SK-N-SH (cell line): Measurements from ENCODE around the gene ATF4.

Experiments
- CTCF ChIP-seq: fragments of 200-600 bp; sonication (generic); IDR thresholded peaks from 2 replicates; pipeline ENCODE4 v1.6.1; 2017; ENCODE audit warnings: antibody characterized with exemption, mild to moderate bottlenecking, moderate library complexity
- EP300 ChIP-seq, 2 experiments: IDR thresholded peaks; 2 replicates each; pipeline versions ENCODE4 v1.4.0 to v1.6.1; 2012; ENCODE audit warnings: borderline replicate concordance in 1 of 2, low read depth in 1 of 2, low read length in 1 of 2
- FOXM1 ChIP-seq: IDR thresholded peaks from 2 replicates; pipeline ENCODE4 v1.4.0; 2012; ENCODE audit warnings: low read depth, mild to moderate bottlenecking
- RFX5 ChIP-seq: IDR thresholded peaks from 2 replicates; pipeline ENCODE4 v1.6.1; 2012; ENCODE audit warnings: mild to moderate bottlenecking, improper control_type of control experiment, low read length
- SIN3A ChIP-seq: IDR thresholded peaks from 2 replicates; pipeline ENCODE4 v1.6.1; 2012; ENCODE audit warnings: low read depth, mild to moderate bottlenecking, low read length, moderate library complexity, borderline replicate concordance
- SMC3 ChIP-seq: IDR thresholded peaks from 2 replicates; pipeline ENCODE4 v1.6.1; 2012; ENCODE audit warnings: low read depth, low read length, improper control_type of control experiment
- TAF1 ChIP-seq: IDR thresholded peaks from 2 replicates; pipeline ENCODE4 v1.6.1; 2012; ENCODE audit warnings: low read depth, mild to moderate bottlenecking, low read length, moderate library complexity, borderline replicate concordance

- TF ChIP-seq CTCF (no peak), EP300 (IDR thresholded peaks at IDR 0.05; ENCODE audit: borderline replicate concordance in 1 of 2, low read depth in 1 of 2, low read length in 1 of 2) (no peak), SMC3 (no peak), FOXM1 (no peak), TAF1 (no peak), SIN3A (no peak), RFX5 (no peak)
These were observed 39.8 kb downstream of the ATF4 start for GRCh38 chr22:39560127-39560526.
